ENCODE data around the gene ACER3.
A peak's percentile ranks its signal among the peaks of the same experiment; 100 is the strongest.
"Not testable (repeated sequence)": the region's sequence is repeated elsewhere in the genome, so short reads cannot be mapped to it uniquely, and the experiment has no call there.

ACER3 gene

DNA sequence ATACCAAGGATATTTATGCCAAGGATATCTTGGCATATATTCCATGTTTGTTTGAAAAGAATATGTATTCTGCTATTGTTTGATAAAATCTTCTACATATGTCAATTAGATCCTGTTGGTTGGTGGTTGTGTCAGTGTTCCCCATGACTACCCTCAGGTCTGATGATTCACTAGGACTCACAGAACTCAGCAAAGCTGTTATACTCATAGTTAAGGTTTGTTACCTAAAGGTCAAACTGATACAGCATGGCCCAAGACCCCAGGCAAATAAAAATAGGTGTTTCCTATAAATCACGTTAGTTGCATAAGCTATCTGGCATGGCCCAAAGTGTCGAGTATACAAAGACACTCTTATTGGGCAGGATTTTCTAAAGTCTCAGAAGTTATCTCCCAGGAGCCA is 143.2 kb downstream of the ACER3 start:
- no peak for DNase-seq

DNA sequence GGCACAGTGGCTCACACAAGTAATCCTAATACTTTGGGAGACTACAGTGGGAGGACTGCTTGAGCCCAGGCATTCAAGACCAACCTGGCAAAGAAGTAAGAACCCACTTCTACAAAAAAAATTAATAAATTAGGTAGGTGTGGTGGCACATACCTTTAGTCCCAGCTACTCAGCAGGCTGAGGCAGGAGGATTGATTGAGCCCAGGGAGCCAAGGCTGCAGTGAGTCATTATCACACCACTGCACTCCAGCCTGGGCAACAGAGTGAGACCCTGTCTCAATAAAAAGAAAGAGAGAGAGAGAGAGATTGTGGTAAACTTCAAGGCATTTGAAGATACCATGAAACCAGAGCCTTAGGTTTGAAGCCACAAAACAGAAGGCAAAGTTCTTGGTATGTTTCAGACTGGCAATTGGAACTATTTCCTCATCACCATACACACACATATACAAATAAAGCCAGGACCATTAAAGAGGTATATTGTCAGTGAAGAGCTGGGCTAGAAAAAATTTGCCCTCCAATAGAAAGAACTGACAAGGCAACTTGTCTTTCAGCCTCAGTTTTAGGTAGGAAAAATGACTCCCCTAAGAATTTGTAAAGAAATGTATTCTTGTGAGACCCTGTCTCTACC is 148.9 kb downstream of the ACER3 start:
- no peak for DNase-seq

DNA sequence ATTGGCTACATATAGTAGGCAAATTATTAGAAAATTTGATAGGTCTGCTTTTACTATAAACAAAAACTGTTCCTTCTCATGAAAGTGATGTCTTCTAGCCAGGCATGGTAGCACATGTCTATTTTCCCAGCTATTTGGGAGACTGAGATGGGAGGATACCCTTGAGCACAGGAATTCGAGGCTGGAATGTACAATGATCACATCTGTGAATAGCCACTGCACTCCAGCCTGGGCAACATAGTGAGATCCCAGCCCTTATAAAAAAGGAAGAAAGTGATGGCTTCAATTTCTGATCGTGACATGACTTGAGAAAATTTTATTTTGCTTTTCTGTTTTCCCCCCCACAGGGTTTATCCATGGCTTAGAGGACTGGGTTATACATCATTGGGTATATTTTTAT is 154.0 kb downstream of the ACER3 start:
- DNase-seq, result no peak

DNA sequence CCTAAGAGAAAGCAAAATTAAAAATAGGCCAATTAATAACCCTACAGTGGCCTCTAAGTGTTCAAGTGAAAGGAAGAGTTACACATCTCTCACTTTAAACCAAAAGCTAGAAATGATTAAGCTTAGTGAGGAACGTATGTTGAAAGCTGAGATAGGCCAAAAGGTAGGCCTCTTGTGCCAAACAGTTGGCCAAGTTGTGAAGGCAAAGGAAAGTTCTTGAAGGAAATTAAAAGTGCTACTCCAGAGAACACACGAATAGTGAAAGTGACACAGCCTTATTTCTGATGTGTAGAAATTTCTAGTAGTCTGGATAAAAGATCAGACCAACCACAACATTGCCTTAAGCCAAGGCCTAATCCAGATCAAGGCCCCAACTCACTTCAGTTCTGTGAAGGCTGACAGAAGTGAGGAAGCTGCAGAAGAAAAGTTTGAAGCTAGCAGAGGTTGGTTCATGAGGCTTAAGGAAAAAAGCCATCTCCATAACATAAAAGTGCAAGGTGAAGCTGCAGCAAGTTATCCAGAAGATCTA is 157.7 kb downstream of the ACER3 start:
- not testable (repeated sequence) for DNase-seq

DNA sequence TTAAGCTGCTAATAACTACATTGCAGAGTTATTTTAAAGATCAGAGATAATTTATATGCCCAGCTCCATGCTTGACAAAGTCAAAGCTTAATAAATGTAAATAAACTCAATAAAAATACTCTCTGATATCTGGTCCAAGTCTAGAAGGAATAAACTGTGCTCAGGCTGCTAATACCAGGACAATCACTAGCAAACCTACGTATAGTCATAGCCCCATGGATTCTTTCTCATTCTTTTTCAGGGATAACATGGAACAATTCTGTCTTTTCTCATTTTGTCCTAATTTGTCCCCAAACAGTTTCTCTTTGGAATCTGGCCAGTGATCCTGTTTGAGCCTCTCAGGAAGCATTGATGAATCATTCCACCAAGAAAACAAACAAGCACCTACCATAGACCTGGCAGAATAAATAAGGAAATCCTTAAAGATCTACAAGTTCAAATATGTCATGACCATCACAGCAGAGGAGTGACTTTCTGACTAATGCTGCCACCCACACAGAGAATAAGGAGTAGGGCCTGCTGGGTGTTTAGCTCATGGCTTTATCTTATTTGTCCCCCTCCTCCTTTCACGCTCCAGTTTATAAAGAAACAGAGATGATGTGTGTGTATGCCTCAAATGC is 159.4 kb downstream of the ACER3 start:
- DNase-seq, result peak; percentile 22

DNA sequence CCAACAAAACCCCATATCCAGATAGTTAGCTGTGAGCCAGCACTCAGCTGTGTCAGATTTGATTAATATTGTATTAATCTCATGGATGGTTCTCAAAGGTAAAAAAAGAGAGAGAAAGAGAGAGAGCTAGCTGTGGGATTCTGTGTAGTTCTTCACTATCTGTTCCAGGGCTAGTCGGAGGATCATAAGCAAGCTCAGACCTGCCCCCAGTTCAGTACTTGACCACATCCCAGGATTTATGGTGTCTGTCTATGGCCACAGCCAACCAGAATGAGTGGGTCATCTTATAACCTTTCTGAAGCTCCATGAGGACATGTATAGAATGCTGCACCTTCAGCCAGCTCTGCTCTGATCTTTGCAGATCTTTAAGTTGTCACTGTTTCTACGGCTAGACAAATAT is 160.0 kb downstream of the ACER3 start:
- no peak for DNase-seq

DNA sequence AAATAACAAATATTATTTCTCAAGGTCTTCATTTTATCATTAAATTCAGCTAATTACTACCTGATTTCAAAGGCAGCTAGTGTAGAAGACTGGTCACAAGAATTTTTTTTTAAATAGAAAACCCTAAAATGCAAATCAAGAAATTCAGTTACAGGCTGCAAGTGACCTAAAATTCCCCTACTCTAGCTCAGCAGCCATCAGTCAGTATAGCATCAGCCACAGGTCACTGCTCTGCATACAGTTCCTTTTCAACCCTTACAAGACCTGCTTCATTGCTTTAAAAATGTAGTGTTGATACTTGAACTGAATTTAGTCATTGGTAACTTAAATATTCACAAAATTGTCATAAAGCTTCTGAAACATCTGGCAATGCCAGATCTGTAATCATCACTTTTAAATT is 164.0 kb downstream of the ACER3 start:
- DNase-seq, result no peak

DNA sequence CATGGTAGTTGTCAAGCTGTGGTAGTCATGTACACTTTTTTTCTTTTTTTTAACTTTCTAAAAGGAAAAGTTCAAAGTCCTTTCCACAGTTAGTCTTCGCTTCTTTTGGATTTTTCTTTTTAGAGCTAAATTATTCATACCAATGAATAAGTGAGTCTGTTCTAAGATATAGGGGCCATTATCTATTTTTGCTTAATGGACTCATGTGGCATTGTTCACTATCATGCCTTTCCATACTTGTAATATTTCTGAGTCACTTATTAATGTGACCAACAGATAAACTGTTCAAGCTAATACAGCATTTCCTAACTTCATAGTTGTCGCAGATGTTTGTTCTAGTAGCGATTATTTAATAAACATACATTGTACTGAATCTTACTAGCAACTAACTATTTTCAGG is 165.5 kb downstream of the ACER3 start:
- DNase-seq, result no peak

DNA sequence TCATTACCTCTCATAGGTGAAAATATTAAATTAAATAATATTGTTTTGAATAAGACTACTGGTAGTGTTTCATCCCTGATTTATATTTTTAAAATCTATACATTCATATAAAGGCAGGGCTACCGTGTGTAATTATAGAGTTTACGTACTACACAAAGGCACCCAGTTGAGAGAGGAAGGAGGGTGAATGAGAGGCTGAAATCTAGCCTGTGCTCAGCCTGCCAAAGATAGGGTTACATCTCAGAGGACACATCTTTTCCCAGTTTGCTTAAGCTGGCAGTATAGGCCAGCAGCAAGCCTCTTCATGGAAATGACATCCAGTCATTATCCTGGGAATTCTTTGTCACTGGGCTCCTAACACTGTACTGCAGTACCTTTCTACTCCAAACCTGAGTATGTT is 166.0 kb downstream of the ACER3 start:
- no peak for DNase-seq

DNA sequence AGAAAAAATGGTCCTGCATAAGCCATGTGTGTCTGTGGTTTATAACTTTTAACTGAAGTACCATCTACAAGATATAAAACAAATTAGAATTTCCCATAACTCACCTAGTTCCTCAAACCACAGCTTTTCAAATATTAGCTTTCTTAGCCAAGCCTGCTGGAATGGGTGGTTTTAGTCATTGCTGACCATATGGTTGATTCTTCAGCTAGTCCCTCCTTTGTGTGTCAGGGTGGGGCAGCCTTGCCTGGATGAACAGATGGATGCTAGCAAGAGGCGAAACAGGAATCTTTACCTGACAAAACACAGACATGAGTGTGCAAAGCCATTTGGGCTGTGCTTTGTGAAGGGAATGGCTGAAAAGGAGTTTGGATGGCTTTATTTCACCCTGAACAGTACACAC is 166.6 kb downstream of the ACER3 start:
- no peak for DNase-seq

DNA sequence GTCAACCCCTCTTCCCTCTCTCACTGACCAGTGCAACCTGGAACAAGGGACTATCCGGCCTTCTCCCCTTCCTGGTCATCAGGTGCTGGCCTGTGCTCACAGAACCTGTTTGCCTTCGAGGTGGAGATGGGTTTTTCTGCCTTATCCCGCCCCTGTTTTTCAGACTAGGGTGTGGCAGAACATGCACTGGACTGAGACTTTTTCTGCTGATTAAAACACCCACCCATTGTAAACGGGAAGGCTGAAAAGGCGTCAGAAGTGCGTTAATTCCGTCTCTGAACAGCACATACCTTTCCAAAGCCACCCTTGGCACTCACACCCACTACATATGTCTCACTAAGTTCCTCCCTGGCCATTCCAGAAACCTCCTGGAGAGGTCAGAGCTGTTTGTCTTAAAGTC is 169.1 kb downstream of the ACER3 start:
- no peak for DNase-seq

DNA sequence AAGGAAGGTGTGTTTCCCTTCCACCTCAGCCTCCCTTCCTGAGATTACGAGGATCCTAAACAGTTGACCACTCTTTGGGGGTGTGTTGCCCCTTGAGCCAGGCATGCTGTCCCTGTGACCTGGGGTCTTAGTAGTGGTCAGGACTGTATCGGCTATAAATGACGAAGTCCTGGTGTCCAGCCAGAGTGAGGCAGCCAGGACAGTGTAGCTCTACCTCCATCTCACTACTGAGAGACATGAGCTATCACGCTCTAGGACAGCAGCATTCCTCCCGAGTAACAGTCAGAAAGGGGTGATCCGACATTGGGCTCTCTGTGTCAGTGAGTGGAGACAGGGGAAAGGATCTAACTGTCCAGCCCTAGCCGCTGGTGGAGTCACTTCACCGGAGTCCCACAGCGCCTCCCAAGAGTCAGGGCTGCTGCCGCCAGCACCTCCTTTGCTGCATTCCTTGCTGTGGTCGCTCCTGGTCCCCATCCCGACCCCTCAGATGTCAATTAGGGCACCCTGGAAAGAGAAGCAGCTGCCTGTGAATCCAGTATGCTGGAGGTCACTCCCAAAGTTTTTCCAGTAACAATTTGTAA is 170.2 kb downstream of the ACER3 start:
- no peak for DNase-seq

DNA sequence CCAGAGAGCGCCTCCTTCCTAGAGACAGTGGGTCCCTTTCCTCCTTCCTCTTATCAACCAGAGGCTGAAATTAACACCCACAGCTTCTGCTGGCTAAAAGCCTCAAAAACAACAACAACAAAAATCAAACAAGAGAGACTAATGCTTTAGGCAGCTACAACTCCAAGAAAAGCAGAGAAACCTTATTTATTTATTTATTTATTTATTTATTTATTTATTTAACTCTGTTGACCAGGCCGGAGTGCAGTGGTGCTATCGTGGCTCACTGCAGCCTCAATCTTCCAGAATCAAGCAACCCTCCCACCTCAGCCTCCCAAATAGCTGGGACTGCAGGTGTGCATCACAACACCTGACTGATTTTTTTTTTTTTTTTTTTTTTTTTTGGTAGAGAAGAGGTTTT is 170.9 kb downstream of the ACER3 start:
- DNase-seq, result no peak

DNA sequence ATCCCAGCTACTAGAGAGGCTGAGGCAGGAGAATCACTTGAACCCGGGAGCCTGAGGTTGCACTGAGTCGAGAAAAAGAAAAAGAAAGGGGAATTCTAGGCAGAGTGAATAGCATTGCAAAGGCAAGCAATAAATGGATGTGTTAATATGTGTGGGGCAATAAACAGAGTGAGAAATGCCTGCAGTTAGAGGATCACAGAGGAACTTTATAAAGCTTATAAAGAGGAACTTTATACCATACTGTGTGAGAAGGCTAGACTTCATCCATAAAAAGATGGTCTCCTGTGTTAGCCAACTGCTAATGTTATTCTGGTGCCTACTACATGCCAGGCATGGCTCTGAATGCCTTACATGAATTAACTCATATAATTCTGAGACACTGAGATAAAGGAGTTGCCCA is 174.3 kb downstream of the ACER3 start:
- DNase-seq, result no peak

DNA sequence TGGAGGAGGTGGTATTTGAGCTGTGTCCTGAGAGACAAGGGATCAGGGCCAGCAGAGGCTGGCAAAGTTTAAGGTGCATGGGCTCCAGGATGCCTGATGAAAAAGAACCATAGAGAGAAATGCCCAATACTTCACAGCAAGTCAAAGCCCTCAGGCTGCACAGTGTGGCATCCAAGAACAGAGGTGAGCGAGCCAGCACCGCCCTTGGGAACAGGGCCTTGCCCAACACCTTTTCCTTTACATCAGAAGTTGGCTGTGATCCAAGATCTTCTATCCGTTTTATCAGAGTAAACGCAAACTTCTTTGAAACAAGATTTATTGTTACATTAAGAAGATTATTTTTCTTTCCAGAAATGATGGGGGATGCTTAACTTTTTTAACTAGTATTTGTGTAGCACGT is 174.9 kb downstream of the ACER3 start:
- no peak for DNase-seq

DNA sequence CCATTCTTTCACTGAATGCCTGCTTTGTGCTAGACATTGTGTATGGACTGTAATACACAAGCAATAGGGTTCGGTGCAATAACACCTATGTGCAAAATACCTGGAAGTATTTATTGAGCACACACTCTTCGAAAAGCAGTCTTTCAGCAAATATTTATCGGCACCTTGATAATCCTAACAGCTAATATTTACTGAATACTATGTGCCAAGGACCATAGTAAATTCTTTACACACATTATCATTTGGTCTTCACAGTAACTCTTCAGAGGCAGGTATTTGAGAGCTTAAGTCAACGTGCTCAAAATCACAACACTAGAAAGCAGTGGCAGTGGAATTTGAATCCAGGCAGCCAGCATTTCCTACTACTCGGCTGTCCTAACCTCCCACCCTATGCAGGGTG is 175.7 kb downstream of the ACER3 start:
- DNase-seq, result no peak

DNA sequence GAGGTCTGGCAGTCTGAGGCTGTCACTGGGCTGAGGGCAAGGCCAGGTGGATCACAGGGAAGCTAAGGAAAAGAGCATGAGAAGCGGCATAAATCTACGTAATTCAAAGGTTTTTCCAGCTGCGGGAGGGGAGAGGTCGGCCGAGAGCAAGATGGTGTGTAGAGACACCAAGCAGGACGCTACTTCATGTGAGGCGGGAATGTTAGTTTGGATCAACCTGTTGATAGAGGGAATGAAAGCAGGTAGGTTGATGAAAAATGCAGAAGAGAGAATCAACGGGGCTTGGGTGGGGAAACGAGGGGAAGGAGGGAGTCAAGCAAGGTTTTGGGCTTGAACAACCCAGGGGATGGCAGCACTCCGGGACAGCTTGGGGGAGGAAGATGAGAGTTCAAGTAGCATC is 176.3 kb downstream of the ACER3 start:
- no peak for DNase-seq

DNA sequence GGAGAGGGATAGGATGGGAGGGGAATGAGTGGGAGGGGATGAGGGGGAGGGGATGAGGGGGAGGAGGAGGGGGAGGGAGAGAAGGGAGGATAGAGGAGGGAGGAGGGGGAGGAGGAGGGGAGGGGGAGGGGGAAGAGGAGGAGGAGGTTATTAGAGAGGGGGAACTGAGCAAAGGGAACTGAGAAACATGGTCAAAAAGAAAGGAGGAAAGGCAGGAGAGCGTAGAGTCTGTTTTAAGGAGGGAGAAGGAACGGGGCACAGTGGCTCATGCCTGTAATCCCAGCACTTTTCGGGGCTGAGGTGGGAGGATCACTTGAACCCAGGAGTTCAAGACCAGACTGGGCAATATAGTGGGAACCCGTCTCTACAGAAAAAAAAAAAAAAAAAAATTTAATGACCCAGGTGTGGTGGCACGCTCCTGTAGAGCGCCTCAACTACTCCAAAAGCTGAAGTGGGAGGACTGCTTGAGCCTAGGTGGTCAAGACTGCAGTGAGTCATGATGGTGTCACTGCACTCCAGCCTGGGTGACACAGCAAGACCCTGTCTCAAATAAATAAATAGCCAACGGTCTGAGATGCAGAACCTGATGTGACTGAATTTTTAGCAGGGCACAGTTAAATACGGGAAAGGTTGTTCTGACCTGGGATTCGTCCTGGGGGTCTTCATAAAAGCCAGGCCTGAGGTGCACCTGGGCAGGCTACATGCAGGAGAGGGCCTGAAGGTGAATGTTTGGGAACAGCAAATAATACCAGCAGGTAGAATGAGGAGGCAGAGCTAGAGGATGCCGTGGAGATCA is 177.5 kb downstream of the ACER3 start:
- no peak for DNase-seq

DNA sequence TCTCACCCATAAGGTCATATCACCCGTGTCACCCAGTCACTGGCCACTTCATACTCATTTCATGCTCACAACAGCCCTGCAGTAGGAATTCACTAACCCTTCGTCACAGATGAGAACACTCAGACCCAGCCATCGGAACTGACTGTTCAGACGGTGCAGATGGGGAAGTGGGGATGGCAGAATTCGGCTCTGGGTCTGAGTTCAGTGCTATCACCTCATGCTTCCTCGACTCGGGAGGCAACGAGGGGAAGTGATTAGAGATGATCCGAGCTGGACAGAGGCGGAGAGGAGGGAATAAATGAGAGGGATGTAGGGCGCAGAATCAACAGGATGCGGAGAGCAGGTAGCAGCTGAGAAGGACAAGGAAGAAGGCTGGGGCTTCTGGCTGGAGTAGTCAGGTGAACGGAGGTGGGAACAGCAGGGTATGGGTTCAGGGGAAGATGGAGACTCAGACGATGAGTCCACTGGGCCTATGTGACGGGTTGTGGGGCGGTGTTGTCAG is 178.2 kb downstream of the ACER3 start:
- no peak for DNase-seq

DNA sequence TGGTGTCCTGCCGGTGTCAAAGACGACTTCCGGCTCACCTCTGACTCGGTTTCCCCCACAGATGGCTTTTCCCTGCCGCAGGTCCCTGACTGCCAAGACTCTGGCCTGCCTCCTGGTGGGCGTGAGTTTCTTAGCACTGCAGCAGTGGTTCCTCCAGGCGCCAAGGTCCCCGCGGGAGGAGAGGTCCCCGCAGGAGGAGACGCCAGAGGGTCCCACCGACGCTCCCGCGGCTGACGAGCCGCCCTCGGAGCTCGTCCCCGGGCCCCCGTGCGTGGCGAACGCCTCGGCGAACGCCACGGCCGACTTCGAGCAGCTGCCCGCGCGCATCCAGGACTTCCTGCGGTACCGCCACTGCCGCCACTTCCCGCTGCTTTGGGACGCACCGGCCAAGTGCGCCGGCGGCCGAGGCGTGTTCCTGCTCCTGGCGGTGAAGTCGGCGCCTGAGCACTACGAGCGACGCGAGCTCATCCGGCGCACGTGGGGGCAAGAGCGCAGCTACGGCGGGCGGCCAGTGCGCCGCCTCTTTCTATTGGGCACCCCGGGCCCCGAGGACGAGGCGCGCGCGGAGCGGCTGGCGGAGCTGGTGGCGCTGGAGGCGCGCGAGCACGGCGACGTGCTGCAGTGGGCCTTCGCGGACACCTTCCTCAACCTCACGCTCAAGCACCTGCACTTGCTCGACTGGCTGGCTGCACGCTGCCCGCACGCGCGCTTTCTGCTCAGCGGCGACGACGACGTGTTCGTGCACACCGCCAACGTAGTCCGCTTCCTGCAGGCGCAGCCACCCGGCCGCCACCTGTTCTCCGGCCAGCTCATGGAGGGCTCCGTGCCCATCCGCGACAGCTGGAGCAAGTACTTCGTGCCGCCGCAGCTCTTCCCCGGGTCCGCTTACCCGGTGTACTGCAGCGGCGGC is 179.0 kb downstream of the ACER3 start:
- peak; percentile 31 for DNase-seq

DNA sequence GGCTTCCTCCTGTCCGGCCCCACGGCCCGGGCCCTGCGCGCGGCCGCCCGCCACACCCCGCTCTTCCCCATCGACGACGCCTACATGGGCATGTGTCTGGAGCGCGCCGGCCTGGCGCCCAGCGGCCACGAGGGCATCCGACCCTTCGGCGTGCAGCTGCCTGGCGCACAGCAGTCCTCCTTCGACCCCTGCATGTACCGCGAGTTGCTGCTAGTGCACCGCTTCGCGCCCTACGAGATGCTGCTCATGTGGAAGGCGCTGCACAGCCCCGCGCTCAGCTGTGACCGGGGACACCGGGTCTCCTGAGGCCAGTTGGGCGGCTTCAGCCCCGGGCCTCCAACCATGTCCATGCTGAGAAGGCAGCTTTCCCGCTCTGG is 179.7 kb downstream of the ACER3 start:
- DNase-seq, result no peak

DNA sequence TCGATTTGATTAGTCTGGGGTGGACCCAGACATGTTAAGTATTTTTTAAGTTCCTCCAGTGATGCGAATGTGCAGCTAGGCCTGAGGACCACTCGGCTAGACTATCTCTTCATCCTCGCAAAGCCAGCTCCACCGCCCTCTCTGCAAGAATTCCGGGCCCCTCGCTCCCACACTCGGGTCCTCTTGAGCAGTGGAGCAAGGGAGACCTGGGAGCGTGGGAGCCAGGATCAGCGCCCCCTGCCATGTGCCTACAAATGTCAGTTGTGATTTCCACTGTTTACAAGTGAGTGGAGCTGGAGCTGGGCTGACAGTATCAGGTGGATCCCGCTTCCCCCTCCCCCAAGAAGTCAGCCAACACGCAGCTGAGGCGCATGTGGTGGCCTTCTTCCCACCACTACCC is 180.2 kb downstream of the ACER3 start:
- DNase-seq, result no peak
